Femur (tissue), 1 donor: Measurements from ENCODE around the gene LARP1B.
"Not testable (repeated sequence)": the region's sequence is repeated elsewhere in the genome, so short reads cannot be mapped to it uniquely, and the experiment has no call there.

ENCODE experiments used
- DNase-seq: peaks from one replicate; pipeline ENCODE4 v3.0.0-alpha.2; 2017

LARP1B gene

GRCh38 chr4:128141866-128142265 lies 80.8 kb downstream of the LARP1B start:
- no peak for DNase-seq

DNA sequence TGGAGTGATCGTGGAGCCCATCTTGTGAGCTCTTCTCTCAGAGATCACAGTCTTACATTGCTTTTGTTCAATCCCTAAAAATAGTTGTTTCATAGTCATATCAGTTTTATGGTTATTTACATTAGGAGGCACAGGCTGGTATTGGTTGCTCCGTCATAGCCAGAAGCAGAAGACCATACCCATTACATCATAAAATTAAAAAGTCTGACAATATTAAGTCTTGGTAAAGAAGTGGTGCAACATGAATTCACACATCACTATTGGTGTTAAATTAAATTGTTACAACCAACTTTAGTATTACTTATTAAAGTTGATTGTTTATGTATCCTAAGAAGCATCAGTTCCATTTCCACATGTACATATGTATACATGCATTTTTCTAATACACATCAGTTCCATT lies 84.6 kb downstream of the LARP1B start:
- DNase-seq, result no peak

GRCh38 chr4:128153800-128154199 lies 92.7 kb downstream of the LARP1B start:
- DNase-seq, result no peak

DNA sequence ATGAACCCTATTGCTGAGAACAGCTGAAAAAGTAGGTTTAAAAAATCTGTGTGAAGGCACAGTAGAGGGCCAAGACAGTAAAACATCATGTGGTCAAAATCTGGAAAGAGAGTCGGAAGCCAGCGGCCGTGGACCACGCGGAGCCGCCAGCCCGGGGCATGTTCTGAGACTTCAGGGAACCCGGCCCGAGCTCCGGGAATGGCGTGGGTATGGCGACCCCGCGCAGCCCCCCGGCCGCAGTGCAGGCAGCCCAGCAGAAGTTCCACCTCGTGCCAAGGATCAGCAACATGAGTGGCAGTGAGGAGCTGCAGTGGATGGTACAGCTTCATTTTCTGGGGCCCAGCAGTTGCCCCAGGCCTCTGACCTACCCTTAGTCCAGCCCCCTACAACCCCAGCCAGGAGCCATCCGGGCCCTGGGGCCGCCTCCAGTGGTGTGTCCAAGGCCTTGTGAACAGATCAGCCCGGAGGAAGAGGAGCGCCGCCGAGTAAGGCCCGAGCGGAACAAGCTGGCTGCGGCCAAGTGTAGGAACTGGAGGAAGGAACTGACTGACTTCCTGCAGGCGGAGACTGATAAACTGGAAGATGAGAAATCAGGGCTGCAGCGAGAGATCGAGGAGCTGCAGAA lies 94.2 kb downstream of the LARP1B start:
- DNase-seq, result no peak

DNA sequence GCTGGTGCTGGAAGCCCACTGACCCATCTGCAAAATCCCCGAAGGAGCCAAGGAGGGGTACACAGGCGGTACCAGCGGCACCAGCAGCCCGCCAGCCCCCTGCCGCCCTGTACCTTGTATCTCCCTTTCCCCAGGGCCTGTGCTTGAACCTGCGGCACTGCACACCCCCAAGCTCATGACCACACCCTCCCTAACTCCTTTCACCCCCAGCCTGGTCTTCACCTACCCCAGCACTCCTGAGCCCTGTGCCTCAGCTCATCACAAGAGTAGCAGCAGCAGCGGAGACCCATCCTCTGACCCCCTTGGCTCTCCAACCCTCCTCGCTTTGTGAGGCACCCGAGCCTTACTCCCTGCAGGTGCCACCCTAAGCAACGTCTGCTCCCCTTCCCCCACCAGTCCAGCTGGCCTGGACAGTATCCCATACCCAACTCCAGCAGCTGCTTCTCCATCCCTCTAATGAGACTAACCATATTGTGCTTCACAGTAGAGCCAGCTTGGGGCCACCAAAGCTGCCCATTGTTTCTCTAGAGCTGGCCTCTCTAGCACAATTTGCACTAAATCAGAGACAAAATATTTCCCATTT lies 94.9 kb downstream of the LARP1B start:
- no peak for DNase-seq

DNA sequence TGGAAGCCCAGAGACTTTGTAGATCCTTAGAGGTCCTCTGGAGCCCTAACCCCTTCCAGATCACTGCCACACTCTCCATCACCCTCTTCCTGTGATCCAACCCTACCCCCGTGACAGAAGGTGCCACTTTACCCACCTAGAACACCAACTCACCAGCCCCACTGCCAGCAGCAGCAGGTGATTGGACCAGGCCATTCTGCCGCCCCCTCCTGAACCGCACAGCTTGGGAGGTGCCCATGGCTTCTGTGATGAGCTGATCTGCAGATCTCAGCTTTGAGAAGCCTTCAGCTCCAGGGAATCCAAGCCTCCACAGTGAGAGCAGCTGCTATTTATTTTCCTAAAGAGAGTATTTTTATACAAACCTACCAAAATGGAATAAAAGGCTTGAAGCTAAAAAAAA lies 95.4 kb downstream of the LARP1B start:
- DNase-seq, result not testable (repeated sequence)

- DNase-seq, result no peak
Observed at GRCh38 chr4:128158894-128159293, 97.8 kb downstream of the LARP1B start.

GRCh38 chr4:128159967-128160366 lies 98.9 kb downstream of the LARP1B start:
- no peak for DNase-seq

DNA sequence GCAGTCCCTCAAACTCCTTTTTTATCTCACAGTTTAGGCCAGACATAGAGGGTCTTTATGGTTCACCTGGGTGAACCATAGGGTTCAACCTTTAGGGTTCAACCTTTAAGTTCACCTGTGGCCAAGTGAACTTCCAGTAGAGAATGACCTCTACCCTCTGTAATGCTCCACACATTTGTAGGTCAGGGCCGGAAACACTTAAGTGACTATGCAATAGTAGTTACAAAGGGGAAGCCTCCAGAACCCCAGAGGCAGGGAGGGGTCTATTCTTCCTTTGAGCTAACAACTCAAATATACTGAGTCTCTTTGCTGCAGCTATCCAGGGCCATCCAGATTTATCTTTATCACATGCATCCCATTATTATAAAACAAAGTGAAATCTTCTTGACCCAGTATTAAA lies 100.0 kb downstream of the LARP1B start:
- DNase-seq, result no peak

DNA sequence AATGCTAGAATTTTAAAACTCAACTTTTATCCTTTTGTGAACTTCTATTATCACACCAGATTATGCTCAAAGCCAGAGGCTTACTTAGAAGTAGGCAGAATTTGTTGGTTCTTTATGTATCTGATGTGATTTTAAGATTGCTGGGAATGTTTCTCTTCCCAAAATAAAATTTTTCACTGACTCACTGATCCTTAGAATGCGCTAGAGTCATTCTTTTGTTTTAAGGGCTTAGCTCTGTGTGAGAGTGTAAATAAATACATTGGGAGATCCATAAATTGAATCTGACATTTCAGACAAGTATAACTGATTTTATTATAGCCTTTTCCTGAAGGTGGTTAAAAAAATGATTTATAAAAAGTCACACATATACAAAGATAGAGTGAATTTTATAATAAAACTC lies 101.3 kb downstream of the LARP1B start:
- DNase-seq, result no peak

- no peak for DNase-seq
Observed at GRCh38 chr4:128163177-128164117, 102.3 kb downstream of the LARP1B start.

GRCh38 chr4:128166982-128167381 lies 105.9 kb downstream of the LARP1B start:
- DNase-seq, result no peak

DNA sequence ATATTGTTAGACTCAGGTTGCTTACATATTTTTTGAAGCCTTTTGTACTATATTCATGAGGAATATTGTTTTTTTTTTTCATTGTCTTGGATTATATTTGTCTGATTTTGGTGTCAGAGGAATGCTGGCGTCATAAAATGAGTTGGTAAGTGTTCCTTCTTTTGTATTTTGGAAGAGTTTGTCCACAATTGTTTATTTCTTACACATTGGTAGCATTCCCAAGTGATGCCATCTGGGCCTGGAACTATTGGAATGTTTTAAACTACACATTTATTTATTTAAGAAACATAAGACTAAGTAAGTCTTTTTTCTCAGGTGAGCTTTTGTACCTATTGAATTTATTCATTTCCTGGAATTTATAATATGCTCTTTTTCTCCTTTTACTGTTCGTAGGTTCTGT lies 107.6 kb downstream of the LARP1B start:
- DNase-seq, result no peak

- DNase-seq, result no peak
Observed at GRCh38 chr4:128169245-128169644, 108.1 kb downstream of the LARP1B start.

- no peak for DNase-seq
Observed at GRCh38 chr4:128176643-128177042, 115.5 kb downstream of the LARP1B start.

DNA sequence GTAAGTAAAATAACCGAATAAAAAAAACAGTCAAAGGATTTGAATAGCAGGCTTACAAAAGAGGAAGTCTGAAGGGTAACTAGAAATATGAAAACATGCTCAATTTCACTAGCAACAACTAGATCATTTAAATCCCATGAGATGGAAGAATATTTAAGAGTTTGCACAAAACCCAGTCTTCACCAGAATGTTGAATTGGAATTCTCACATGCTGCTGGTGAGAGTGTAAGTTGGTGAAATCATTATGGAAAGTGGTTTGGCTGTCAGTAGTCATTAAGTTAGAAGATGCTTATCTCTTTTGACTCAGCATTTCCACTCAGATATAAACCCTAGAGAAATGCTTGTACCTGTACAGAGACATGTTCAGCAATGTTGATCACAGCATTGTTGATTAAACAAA lies 116.4 kb downstream of the LARP1B start:
- no peak for DNase-seq

DNA sequence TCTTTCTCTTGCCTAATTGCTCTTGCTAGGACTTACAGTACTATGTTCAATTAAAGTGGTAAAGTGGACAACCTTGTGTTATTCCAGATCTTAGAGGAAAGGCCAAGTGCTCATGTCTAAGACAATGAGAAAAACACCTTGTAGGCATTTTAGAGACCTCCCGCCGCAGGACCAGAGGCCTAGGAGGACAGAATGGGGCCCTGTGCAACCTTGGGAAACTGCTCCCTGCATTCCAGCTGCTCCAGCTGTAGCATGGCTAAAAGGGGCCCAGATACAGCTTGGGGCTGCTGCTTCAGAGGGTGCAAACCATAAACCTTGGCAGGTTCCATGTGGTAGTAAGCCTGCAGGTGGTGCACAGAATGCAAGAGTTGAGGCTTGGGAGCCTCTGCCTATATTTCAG lies 125.5 kb downstream of the LARP1B start:
- DNase-seq, result no peak

DNA sequence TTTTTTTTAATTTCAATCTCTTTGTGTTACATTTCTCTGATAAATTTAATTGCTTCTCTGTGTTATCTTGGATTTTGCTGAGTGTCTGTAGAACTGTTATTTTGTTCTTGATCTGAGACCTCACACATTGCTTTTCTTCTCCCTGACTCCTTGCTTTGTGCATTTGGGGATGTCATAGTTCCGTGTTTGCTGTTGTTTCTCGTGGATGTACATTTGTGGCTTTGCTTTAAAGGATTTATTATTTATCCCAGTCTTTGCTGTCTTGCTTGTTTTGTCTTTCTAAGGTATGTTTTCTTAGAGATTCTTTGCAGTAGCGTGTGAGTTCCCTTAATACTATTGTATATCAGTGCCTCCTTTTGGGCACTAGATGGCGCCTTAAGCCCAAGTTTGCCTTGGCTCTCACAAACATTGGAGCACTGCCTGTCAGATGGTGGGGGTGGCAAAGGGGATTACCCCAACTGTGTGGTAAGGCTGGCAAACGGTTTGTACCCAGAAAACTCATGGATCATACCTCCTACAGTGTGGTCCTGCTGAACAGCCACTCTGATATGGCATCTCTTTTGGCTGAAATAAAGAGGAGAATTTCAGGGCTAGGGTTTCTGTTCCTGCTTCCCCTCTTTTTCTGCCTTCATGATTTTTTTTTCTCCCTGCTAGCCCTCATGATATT lies 130.1 kb downstream of the LARP1B start:
- peak; percentile 68 for DNase-seq

- no peak for DNase-seq
Observed at GRCh38 chr4:128220286-128221235, 159.4 kb downstream of the LARP1B start.

- DNase-seq, result no peak
Observed at GRCh38 chr4:128221586-128221985, 160.5 kb downstream of the LARP1B start.

DNA sequence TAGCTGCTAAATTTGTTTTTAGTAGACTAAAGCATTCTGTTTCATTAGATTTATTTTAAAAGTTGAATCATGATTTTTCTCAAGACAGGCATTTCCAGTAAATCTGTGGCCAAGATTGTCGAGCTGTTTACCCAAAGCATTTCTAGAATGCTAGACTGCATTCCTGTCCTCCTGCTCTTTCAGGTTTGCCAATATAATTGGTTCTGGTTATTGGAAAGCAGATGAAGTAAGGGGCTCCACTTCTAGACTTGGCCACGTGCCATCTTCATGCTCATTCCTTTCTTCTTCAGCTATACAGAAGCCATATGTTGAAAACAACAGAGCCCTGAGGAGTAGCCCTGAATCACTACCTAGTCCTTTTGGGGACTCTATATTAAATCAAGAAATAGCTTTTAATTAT lies 164.0 kb downstream of the LARP1B start:
- peak; percentile 29 for DNase-seq

- DNase-seq, result no peak
Observed at GRCh38 chr4:128227991-128228571, 167.0 kb downstream of the LARP1B start.
